Ishikawa (cell line): Measurements from ENCODE around the gene CHRNA5.

Source experiments
- CEBPB ChIP-seq: IDR thresholded peaks from 2 replicates; pipeline ENCODE4 v1.6.1; 2012
- EP300 ChIP-seq: IDR thresholded peaks from 2 replicates; pipeline ENCODE4 v1.6.1; 2012; ENCODE audit warnings: borderline replicate concordance
- FOXM1 ChIP-seq: IDR thresholded peaks from 2 replicates; pipeline ENCODE4 v1.6.1; 2012; ENCODE audit warnings: low read depth, borderline replicate concordance
- RAD21 ChIP-seq: IDR thresholded peaks from 2 replicates; pipeline ENCODE4 v1.6.1; 2012; ENCODE audit warnings: low read depth

- TF ChIP-seq RAD21 (no peak), FOXM1 (no peak), CEBPB (no peak), EP300 (no peak)
These were observed 2.2 kb downstream of the CHRNA5 start for GRCh38 chr15:78567531-78567930.
